H1 (cell line): Measurements from ENCODE around the gene FLT1. TPM values are rescaled to one million over a fixed set of nuclear protein-coding genes. Genes with fewer than 3 reads are reported as not detected.

ENCODE experiments used
- BCL11A ChIP-seq, 2 experiments: IDR thresholded peaks; one replicate each; pipeline ENCODE4 v1.6.1; 2011; ENCODE audit warnings: low read depth in 2 of 2, low read length in 2 of 2, mild to moderate bottlenecking in 2 of 2
- GTF2F1 ChIP-seq: IDR thresholded peaks from 2 replicates; pipeline ENCODE4 v1.6.1; 2012; ENCODE audit warnings: low read depth, low read length, improper control_type of control experiment, borderline replicate concordance
- JUND ChIP-seq: IDR thresholded peaks from 2 replicates; pipeline ENCODE4 v1.6.1; 2011; ENCODE audit warnings: mild to moderate bottlenecking, improper control_type of control experiment, low read length
- PHF8 ChIP-seq: fragments of 200-600 bp; sonication (generic); conservative IDR thresholded peaks from 2 replicates; pipeline ENCODE4 v1.7.1; 2012; ENCODE audit warnings: low read depth, mild to moderate bottlenecking, inconsistent platforms, low read length, moderate library complexity
- RFX5 ChIP-seq: IDR thresholded peaks from 2 replicates; pipeline ENCODE4 v1.6.1; 2011; ENCODE audit warnings: low read depth, low read length, improper control_type of control experiment, borderline replicate concordance
- RXRA ChIP-seq: IDR thresholded peaks from 2 replicates; pipeline ENCODE4 v1.6.1; 2011; ENCODE audit warnings: low read depth, mild to moderate bottlenecking, low read length, moderate library complexity; ENCODE audit not compliant: insufficient read depth
- TAF7 ChIP-seq: optimal IDR thresholded peaks from 2 replicates; pipeline ENCODE3; 2011; ENCODE audit warnings: low read depth, mild to moderate bottlenecking, inconsistent platforms, low read length, moderate library complexity, borderline replicate concordance
- YY1 ChIP-seq: IDR thresholded peaks from 2 replicates; pipeline ENCODE4 v1.6.1; 2011; ENCODE audit warnings: low read depth, mild to moderate bottlenecking, low read length
- polyA plus RNA-seq, 7 experiments: library from polyadenylated mRNA; depleted of rRNA in 3 of 7; stranded (reverse) in 5 of 7; unstranded in 2 of 7; fragments of >200 nt in 5 of 7; fragments of 200-250 nt in 2 of 7; gene quantifications; 1 replicate in 5 of 7; 2 replicates in 1 of 7; 4 replicates in 1 of 7; pipeline versions ENCODE4 v1.2.1 to v1.2.3, GENCODE V29; 2011 to 2013; ENCODE audit warnings: missing spikeins in 2 of 7, mixed read lengths in 2 of 7
- total RNA-seq: library from RNA; stranded (reverse); fragmentation: NEBNext Ultra II Directional; extraction: Animal tissue kit (Norgen Biotek cat#: 25700); gene quantifications from 2 replicates; pipeline ENCODE4 v1.2.1, GENCODE V29; 2021

The FLT1 gene
- total and polyA plus RNA-seq, 2 of the 8 experiments (the other 6 are each of a cell fraction or from before 2014, with no cell fraction given) = 19.7 to 90.2 TPM

DNA sequence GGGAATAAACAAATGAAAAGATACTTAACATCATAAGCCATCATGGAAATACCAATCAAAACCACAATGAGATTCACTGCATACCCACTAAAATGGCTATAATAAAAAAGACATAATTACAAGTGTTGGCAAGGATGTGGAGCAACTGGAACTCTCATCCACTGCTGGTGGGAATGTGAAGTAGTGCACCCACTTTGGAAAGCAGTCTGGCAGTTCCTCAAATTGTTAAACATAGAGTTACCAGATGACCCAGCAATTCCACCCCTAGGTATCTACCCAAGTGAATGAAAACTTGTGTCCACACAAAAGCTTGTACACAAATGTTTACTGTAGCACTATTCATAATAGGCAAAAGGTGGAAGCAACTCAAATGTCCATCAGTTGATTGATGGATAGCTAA, 46.9 kb downstream of the FLT1 start (continued):
- TF ChIP-seq GTF2F1 (no peak), JUND (no peak), YY1 (no peak), TAF7 (no peak), RFX5 (no peak), BCL11A (IDR thresholded peaks at IDR 0.05; ENCODE audit: low read depth in 2 of 2, low read length in 2 of 2) (no peak), RXRA (no peak), PHF8 (no peak)
